Measurements from ENCODE around the gene MAP7D1. TPM values are rescaled to one million over a fixed set of nuclear protein-coding genes. Genes with fewer than 3 reads are reported as not detected.

Gene MAP7D1
- polyA plus RNA-seq, 1 of the 3 experiments (the other 2 are of a cell fraction): 69.9 TPM

- Histone ChIP-seq H3K27ac (ENCODE audit: low read depth in 2 of 2, low read length in 1 of 2) (peak overlapping the region; percentile 97 to 98), H4K20me1 (ENCODE audit: insufficient read depth) (no peaks in the 10 kb centered on the region), H3K36me3 (replicated peaks in 1 of 2; ENCODE audit: control insufficient read depth in 1 of 2, insufficient read depth in 2 of 2, low read length in 1 of 2) (peaks cover 0 to 2% of the 10 kb centered on the region in 2 experiments), H3K9me2 (no peaks in the 10 kb centered on the region), H3K27me3 (ENCODE audit: insufficient read depth) (no peaks in the 10 kb centered on the region), H3K4me1 (ENCODE audit: control insufficient read depth in 1 of 2, insufficient read depth in 2 of 2, low read depth in 1 of 2, low read length in 1 of 2) (peaks cover 32 to 33% of the 10 kb centered on the region in 2 experiments), H3K9me3 (no peaks in the 10 kb centered on the region), H3K4me2 (peak overlapping the region; percentile 79; the same call in 1 of the 2 replicates), H3K79me2 (ENCODE audit: insufficient read depth) (peaks cover 45% of the 10 kb centered on the region), H2AFZ (ENCODE audit: low read depth) (0 out of 2 replicates have a peak overlapping the region, but pooled peaks have one; percentile 45), H3K4me3 (ENCODE audit: low read depth in 2 of 2, low read length in 1 of 2) (no peak overlapping the region), H3K9ac (peak overlapping the region; percentile 36; the same call in 1 of the 2 replicates), H3F3A (replicated peaks; ENCODE audit: insufficient read depth) (peaks cover 19% of the 10 kb centered on the region)
- CTCF ChIA-PET: interaction anchor here (1.0 to 4.8 kb wide), 7 partner anchors 9 to 268 kb away, joined by 3 to 143 read pairs (median 45); no protein-coding TSS in a partner anchor
- POLR2A ChIA-PET: no interaction called here
- no peak for DNase-seq
- no CpG with 5 or more reads among the region's 3 CpGs for WGBS (ENCODE audit: low lambda C conversion rate)
- TF ChIP-seq TAF1 (IDR thresholded peaks at IDR 0.05; ENCODE audit: borderline replicate concordance, low read depth, low read length): no peak
- TF ChIP-seq RAD21 (IDR thresholded peaks at IDR 0.05; ENCODE audit: low read length): no peak
- no peak for TF ChIP-seq FOXJ3 (CRISPR knock-in tag; IDR thresholded peaks at IDR 0.05)
- no peak for TF ChIP-seq ELF1 (IDR thresholded peaks at IDR 0.05)
- no peak for TF ChIP-seq MAX (IDR thresholded peaks at IDR 0.05; ENCODE audit: low read depth)
- TF ChIP-seq EP300 (IDR thresholded peaks at IDR 0.05; ENCODE audit: borderline replicate concordance in 1 of 2, low read depth in 1 of 2, low read length in 1 of 2): no peak
- TF ChIP-seq RCOR1 (IDR thresholded peaks at IDR 0.05; ENCODE audit: low read length): no peak
- TF ChIP-seq EZH2phosphoT487 (IDR thresholded peaks at IDR 0.05; ENCODE audit: borderline replicate concordance, low read depth): no peak
- no peak for TF ChIP-seq TEAD4 (IDR thresholded peaks at IDR 0.05; ENCODE audit: borderline replicate concordance, insufficient read depth)
- TF ChIP-seq GATA2 (CRISPR knock-in tag; IDR thresholded peaks at IDR 0.05): no peak
- TF ChIP-seq NRF1 (IDR thresholded peaks at IDR 0.05; ENCODE audit: low read depth, low read length): no peak
- no peak for TF ChIP-seq CHD2 (IDR thresholded peaks at IDR 0.05; ENCODE audit: low read length, partially characterized antibody)
- no peak for TF ChIP-seq MXI1 (IDR thresholded peaks at IDR 0.05; ENCODE audit: low read depth, low read length)
- TF ChIP-seq FOSL2 (IDR thresholded peaks at IDR 0.05; ENCODE audit: borderline replicate concordance, low read depth): no peak
- no peak for TF ChIP-seq POLR2AphosphoS5 (IDR thresholded peaks at IDR 0.05; ENCODE audit: low read depth, low read length)
- no peak for TF ChIP-seq SIN3A (IDR thresholded peaks at IDR 0.05; ENCODE audit: borderline replicate concordance, low read depth, low read length)
Measured at GRCh38 chr1:36151845-36152203, 4.1 kb upstream of the MAP7D1 start.

GRCh38 chr1:36153476-36153875, 2.5 kb upstream of the MAP7D1 start:
- no peak for DNase-seq
- Histone ChIP-seq H3K27ac (ENCODE audit: low read depth in 2 of 2, low read length in 1 of 2) (no peak overlapping the region), H3K27me3 (ENCODE audit: insufficient read depth) (no peaks in the 10 kb centered on the region), H4K20me1 (ENCODE audit: insufficient read depth) (peaks cover 15% of the 10 kb centered on the region), H3K4me3 (ENCODE audit: low read depth in 2 of 2, low read length in 1 of 2) (no peak overlapping the region), H3K36me3 (replicated peaks in 1 of 2; ENCODE audit: control insufficient read depth in 1 of 2, insufficient read depth in 2 of 2, low read length in 1 of 2) (peaks cover 0 to 5% of the 10 kb centered on the region in 2 experiments), H3K9ac (no peak overlapping the region), H3K4me2 (no peak overlapping the region), H2AFZ (ENCODE audit: low read depth) (no peak overlapping the region), H3F3A (replicated peaks; ENCODE audit: insufficient read depth) (peaks cover 19% of the 10 kb centered on the region), H3K4me1 (ENCODE audit: control insufficient read depth in 1 of 2, insufficient read depth in 2 of 2, low read depth in 1 of 2, low read length in 1 of 2) (peaks cover 36 to 44% of the 10 kb centered on the region in 2 experiments), H3K79me2 (ENCODE audit: insufficient read depth) (peaks cover 45% of the 10 kb centered on the region), H3K9me2 (no peaks in the 10 kb centered on the region), H3K9me3 (no peaks in the 10 kb centered on the region)
- POLR2A ChIA-PET: no interaction called here
- 97% methylated on average over 6 of the region's 6 CpGs for WGBS (ENCODE audit: low lambda C conversion rate)
- CTCF ChIA-PET: interaction anchor here (0.6 to 5.6 kb wide), 4 partner anchors 35 to 267 kb away, joined by 3 to 49 read pairs (median 4); partner anchors contain the start of gene LSM10
- TF ChIP-seq NRF1 (IDR thresholded peaks at IDR 0.05; ENCODE audit: low read depth, low read length): no peak
- no peak for TF ChIP-seq SIN3A (IDR thresholded peaks at IDR 0.05; ENCODE audit: borderline replicate concordance, low read depth, low read length)
- TF ChIP-seq ZBTB33 (IDR thresholded peaks at IDR 0.05; ENCODE audit: borderline replicate concordance, low read depth): no peak
- no peak for TF ChIP-seq EP300 (IDR thresholded peaks at IDR 0.05; ENCODE audit: borderline replicate concordance in 1 of 2, low read depth in 1 of 2, low read length in 1 of 2)
- no peak for TF ChIP-seq JUND (IDR thresholded peaks at IDR 0.05)
- TF ChIP-seq FOXJ3 (CRISPR knock-in tag; IDR thresholded peaks at IDR 0.05): no peak
- TF ChIP-seq EZH2phosphoT487 (IDR thresholded peaks at IDR 0.05; ENCODE audit: borderline replicate concordance, low read depth): no peak
- no peak for TF ChIP-seq YY1 (IDR thresholded peaks at IDR 0.05; ENCODE audit: low read depth)
- no peak for TF ChIP-seq RFX5 (IDR thresholded peaks at IDR 0.05; ENCODE audit: low read length)
- TF ChIP-seq GATA2 (CRISPR knock-in tag; IDR thresholded peaks at IDR 0.05): no peak
- TF ChIP-seq USF1 (IDR thresholded peaks at IDR 0.05; ENCODE audit: borderline replicate concordance, low read depth): no peak
- no peak for TF ChIP-seq GABPA (IDR thresholded peaks at IDR 0.05; ENCODE audit: low read depth)
- no peak for TF ChIP-seq CTCF (IDR thresholded peaks at IDR 0.05)
- TF ChIP-seq TEAD4 (IDR thresholded peaks at IDR 0.05; ENCODE audit: borderline replicate concordance, insufficient read depth): no peak
- TF ChIP-seq TAF1 (IDR thresholded peaks at IDR 0.05; ENCODE audit: borderline replicate concordance, low read depth, low read length): no peak

All from SK-N-SH (cell line).